ENCODE data around the gene NOM1.

DNA sequence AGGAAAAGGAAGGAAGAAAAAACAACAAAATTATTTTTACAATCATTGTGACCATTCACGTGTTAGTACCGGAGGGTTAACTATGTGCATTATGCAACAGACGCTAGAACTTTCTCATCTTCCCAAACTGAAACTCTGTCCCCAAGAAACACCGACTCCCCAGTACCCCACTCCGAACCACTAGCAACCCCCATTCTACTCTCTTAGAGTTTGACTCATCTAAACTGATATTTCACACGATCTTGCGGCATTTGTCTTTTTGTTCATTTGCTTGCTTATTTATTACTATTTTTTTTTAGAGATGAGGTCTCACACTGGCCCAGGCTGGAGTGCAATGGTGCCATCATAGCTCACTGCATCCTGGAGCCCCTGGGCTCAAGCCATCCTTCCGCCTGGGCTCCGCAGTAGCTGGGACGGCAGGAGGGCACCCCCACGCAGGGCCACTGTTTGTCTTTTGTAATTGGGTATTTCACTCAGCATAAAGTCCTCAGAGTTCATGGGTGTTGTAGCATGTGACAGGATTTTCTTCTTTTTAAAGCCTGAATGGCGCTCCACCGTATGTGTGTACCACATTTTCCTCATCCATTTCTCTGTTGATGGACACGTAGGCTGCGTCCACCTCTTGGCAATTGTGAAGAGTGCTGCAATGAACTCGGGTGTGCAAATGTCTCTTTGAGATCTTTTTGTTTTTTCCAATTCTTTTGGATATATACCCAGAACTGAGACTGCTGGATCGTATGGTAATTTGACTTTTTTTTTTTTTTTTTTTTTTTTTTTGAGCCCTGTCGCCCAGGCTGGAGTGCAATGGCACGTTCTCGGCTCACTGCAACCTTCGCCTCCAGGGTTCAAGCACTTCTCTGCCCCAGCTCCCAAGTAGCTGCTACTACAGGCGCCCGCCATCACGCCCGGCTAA, 51.5 kb downstream of the NOM1 start:
- TF ChIP-seq CTCF (IDR thresholded peaks at IDR 0.05), result no peak
- TF ChIP-seq POLR2A (IDR thresholded peaks at IDR 0.05), result no peak
